ENCODE results near the gene STAC2.

The STAC2 gene

GRCh38 chr17:39209317-39210092, 16.2 kb downstream of the STAC2 start:
- peak; percentile 67 for DNase-seq

- DNase-seq: no peak
These were observed 16.9 kb downstream of the STAC2 start for GRCh38 chr17:39208893-39209292.

- DNase-seq: no peak
These were observed 17.6 kb downstream of the STAC2 start for GRCh38 chr17:39208136-39208535.

- no peak for DNase-seq
These were observed 20.6 kb downstream of the STAC2 start for GRCh38 chr17:39205112-39205526.

GRCh38 chr17:39204245-39204644, 21.5 kb downstream of the STAC2 start:
- DNase-seq: no peak

- DNase-seq: no peak
These were observed 24.7 kb downstream of the STAC2 start for GRCh38 chr17:39200957-39201510.

GRCh38 chr17:39200070-39200879, 25.5 kb downstream of the STAC2 start, which contains the start of gene RPL19:
TSS of gene RPL19 (plus strand) at chr17:39200283. CDS start at chr17:39200345, 62 bp downstream.
- peak; percentile 96 for DNase-seq

- peak; percentile 96 for DNase-seq
These were observed 26.0 kb downstream of the STAC2 start for GRCh38 chr17:39199820-39200069.

GRCh38 chr17:39198186-39198566, 27.6 kb downstream of the STAC2 start:
- DNase-seq: no peak

- DNase-seq: peak; percentile 84
These were observed 28.2 kb downstream of the STAC2 start, which contains the start of gene CACNB1 for GRCh38 chr17:39197380-39198185. TSS of gene CACNB1 (minus strand) at chr17:39197669. CDS start at chr17:39197495, 174 bp downstream.

- no peak for DNase-seq
These were observed 28.9 kb downstream of the STAC2 start for GRCh38 chr17:39196808-39197291.

- no peak for DNase-seq
These were observed 29.4 kb downstream of the STAC2 start for GRCh38 chr17:39196241-39196807.

GRCh38 chr17:39195568-39196160, 30.1 kb downstream of the STAC2 start:
- DNase-seq: no peak

GRCh38 chr17:39194985-39195524, 30.7 kb downstream of the STAC2 start:
- no peak for DNase-seq

GRCh38 chr17:39194089-39194984, 31.4 kb downstream of the STAC2 start:
- DNase-seq: no peak

- no peak for DNase-seq
These were observed 32.4 kb downstream of the STAC2 start for GRCh38 chr17:39193346-39193745.

GRCh38 chr17:39192901-39193300, 32.8 kb downstream of the STAC2 start:
- DNase-seq: no peak

GRCh38 chr17:39191750-39192510, 33.8 kb downstream of the STAC2 start:
- no peak for DNase-seq

- no peak for DNase-seq
These were observed 38.5 kb downstream of the STAC2 start for GRCh38 chr17:39187152-39187830.

Measured in retina (tissue), 1 donor.